HCT116 (cell line): ENCODE measurements around the gene VCAN. TPM values are rescaled to one million over a fixed set of nuclear protein-coding genes. Genes with fewer than 3 reads are reported as not detected.

ENCODE experiments used
- ATAC-seq: fragments of 200-7000 bp; cut with Tn5 transposase; 2 replicates; pipeline ENCODE4 v1.9.1; 2020; ENCODE audit warnings: mild to moderate bottlenecking, moderate library complexity
- BruUV-seq: library from RNA; stranded (reverse); fragments of 400-500 nt; replicated peaks from 2 replicates; lab custom pipeline; 2021; lab: Mats Ljungman, UMichigan
- CTCF ChIA-PET: fragments of 300-600 bp; sonication (Branson Sonifier 250); formaldehyde crosslinking; loops from one replicate; lab custom pipeline; 2021; ENCODE audit warnings: antibody characterized with exemption; lab: Charles Lee
- POLR2A ChIA-PET: fragments of 300-600, 350-600 bp; sonication (Branson Sonifier 250); formaldehyde crosslinking; loops from one replicate; lab custom pipeline; 2021; ENCODE audit warnings: antibody characterized with exemption; lab: Charles Lee
- RAD21 ChIA-PET, 2 experiments: fragments of 300-600 bp; sonication (Branson Sonifier 250); formaldehyde crosslinking; loops; one replicate each; lab custom pipeline; 2023; ENCODE audit warnings: low total read pairs in 2 of 2; ENCODE audit not compliant: uncharacterized antibody in 2 of 2, unreplicated experiment in 2 of 2, low non-redundant PET in 1 of 2; lab: Charles Lee
- DNase-seq: peaks from one replicate; pipeline ENCODE4 v3.0.0-alpha.2; 2010; ENCODE audit warnings: low read depth, low spot score
- H2AFZ ChIP-seq: fragments of 200-600 bp; shearing (Covaris generic), sonication (generic); 2 replicates; pipeline ENCODE4 v1.6.1; 2017; ENCODE audit warnings: low read depth, mixed run types, mixed read lengths, antibody characterized with exemption, low read length; ENCODE audit not compliant: poor library complexity, severe bottlenecking
- H3K27ac ChIP-seq: 2 replicates; pipeline ENCODE4 v1.5.1; 2012; ENCODE audit warnings: low read depth, low read length
- H3K27me3 ChIP-seq: fragments of 200-600 bp; sonication (generic); 2 replicates; pipeline ENCODE4 v1.6.1; 2016; ENCODE audit warnings: mixed run types, low read length, mixed read lengths; ENCODE audit not compliant: insufficient read depth
- H3K36me3 ChIP-seq, 2 experiments: fragments of 200-500 bp in 1 of 2; fragments of 200-600 bp in 1 of 2; sonication (Bioruptor generic) in 1 of 2; sonication (generic) in 1 of 2; 2 replicates each; pipeline versions ENCODE4 v1.5.1 to v1.6.1; 2014 to 2016; ENCODE audit warnings: low read length in 2 of 2, inconsistent platforms in 1 of 2, mixed read lengths in 1 of 2, mixed run types in 1 of 2; ENCODE audit not compliant: insufficient read depth in 2 of 2, control insufficient read depth in 1 of 2
- H3K4me1 ChIP-seq, 2 experiments: fragments of 200-600 bp in 1 of 2; sonication (generic) in 1 of 2; 2 replicates each; pipeline versions ENCODE4 v1.5.1 to v1.6.1; 2012 to 2017; ENCODE audit warnings: low read length in 2 of 2, inconsistent platforms in 1 of 2, mild to moderate bottlenecking in 1 of 2, mixed read lengths in 1 of 2, mixed run types in 1 of 2, moderate library complexity in 1 of 2; ENCODE audit not compliant: insufficient read depth in 2 of 2, control insufficient read depth in 1 of 2
- H3K4me2 ChIP-seq: fragments of 200-600 bp; sonication (generic); 2 replicates; pipeline ENCODE4 v1.6.1; 2017; ENCODE audit warnings: mixed run types, low read length, mixed read lengths
- H3K4me3 ChIP-seq, 2 experiments: fragments of 200-600 bp in 1 of 2; sonication (generic) in 1 of 2; replicated peaks in 1 of 2; 2 replicates each; pipeline ENCODE4 v1.5.1; 2011 to 2016; ENCODE audit warnings: low read length in 2 of 2, control low read depth in 1 of 2, low read depth in 1 of 2, mild to moderate bottlenecking in 1 of 2, mixed read lengths in 1 of 2, mixed run types in 1 of 2
- H3K79me2 ChIP-seq: fragments of 200-600 bp; sonication (generic); 2 replicates; pipeline ENCODE4 v1.6.1; 2017; ENCODE audit warnings: mild to moderate bottlenecking, mixed run types, low read length, moderate library complexity, mixed read lengths; ENCODE audit not compliant: insufficient read depth
- H3K9ac ChIP-seq: fragments of 200-600 bp; sonication (generic); 2 replicates; pipeline ENCODE4 v1.6.1; 2016; ENCODE audit warnings: low read length, mixed read lengths
- H3K9me2 ChIP-seq: fragments of 200-600 bp; sonication (generic), shearing (Covaris generic); 2 replicates; pipeline ENCODE4 v1.6.1; 2017; ENCODE audit warnings: mixed run types, mild to moderate bottlenecking, moderate library complexity; ENCODE audit not compliant: insufficient read depth
- H3K9me3 ChIP-seq, 2 experiments: fragments of 200-500 bp in 1 of 2; fragments of 200-600 bp in 1 of 2; sonication (Bioruptor generic) in 1 of 2; sonication (generic) in 1 of 2; 2 replicates each; pipeline ENCODE4 v1.6.1; 2014 to 2017; ENCODE audit warnings: low read length in 2 of 2, mixed read lengths in 2 of 2, inconsistent platforms in 1 of 2, low read depth in 1 of 2, mild to moderate bottlenecking in 1 of 2, mixed run types in 1 of 2, moderate library complexity in 1 of 2; ENCODE audit not compliant: control insufficient read depth in 1 of 2, insufficient read depth in 1 of 2
- H4K20me1 ChIP-seq: fragments of 200-600 bp; sonication (generic), shearing (Covaris generic); 2 replicates; pipeline ENCODE4 v1.6.1; 2017; ENCODE audit warnings: mixed run types, mild to moderate bottlenecking, moderate library complexity; ENCODE audit not compliant: insufficient read depth
- CBX3 ChIP-seq: IDR thresholded peaks from 2 replicates; pipeline ENCODE4 v1.6.1; 2012; ENCODE audit warnings: low read depth
- CEBPB ChIP-seq: IDR thresholded peaks from 2 replicates; pipeline ENCODE4 v1.6.1; 2012; ENCODE audit warnings: low read depth
- CTCF ChIP-seq, 3 experiments: fragments of 200-600 bp in 1 of 3; sonication (generic) in 1 of 3; IDR thresholded peaks in 2 of 3; conservative IDR thresholded peaks in 1 of 3; 2 replicates each; pipeline ENCODE4 v1.5.1; 2012 to 2017; ENCODE audit warnings: low read depth in 2 of 3, low read length in 2 of 3, antibody characterized with exemption in 1 of 3, borderline replicate concordance in 1 of 3, control low read depth in 1 of 3, mild to moderate bottlenecking in 1 of 3, mixed read lengths in 1 of 3, mixed run types in 1 of 3, moderate library complexity in 1 of 3; ENCODE audit not compliant: insufficient read depth in 1 of 3
- ELF1 ChIP-seq: IDR thresholded peaks from 2 replicates; pipeline ENCODE4 v1.6.1; 2012; ENCODE audit warnings: low read depth, borderline replicate concordance
- EZH2 ChIP-seq: fragments of 200-600 bp; sonication (generic); IDR thresholded peaks from 2 replicates; pipeline ENCODE4 v1.6.1; 2017; ENCODE audit warnings: antibody characterized with exemption, mixed run types
- EZH2phosphoT487 ChIP-seq: fragments of 200-600 bp; IDR thresholded peaks from 2 replicates; pipeline ENCODE4 v1.6.1; 2018; ENCODE audit warnings: antibody characterized with exemption, borderline replicate concordance
- MAX ChIP-seq: IDR thresholded peaks from 2 replicates; pipeline ENCODE4 v1.6.1; 2012
- POLR2A ChIP-seq: IDR thresholded peaks from 2 replicates; pipeline ENCODE4 v1.7.0; 2011; ENCODE audit warnings: borderline replicate concordance; ENCODE audit not compliant: insufficient read depth, insufficient read length; ENCODE audit errors: extremely low read depth
- POLR2AphosphoS5 ChIP-seq: IDR thresholded peaks from 2 replicates; pipeline ENCODE4 v1.6.1; 2011; ENCODE audit warnings: mild to moderate bottlenecking, low read depth, low read length, moderate library complexity
- RAD21 ChIP-seq: IDR thresholded peaks from 2 replicates; pipeline ENCODE4 v1.6.1; 2012; ENCODE audit warnings: low read depth, mild to moderate bottlenecking
- REST ChIP-seq: IDR thresholded peaks from 2 replicates; pipeline ENCODE4 v1.6.1; 2012; ENCODE audit warnings: low read depth
- SP1 ChIP-seq: IDR thresholded peaks from 2 replicates; pipeline ENCODE4 v1.6.1; 2012; ENCODE audit warnings: low read depth
- ZNF274 ChIP-seq: fragments of 200-500 bp; sonication (Bioruptor generic); IDR thresholded peaks from 2 replicates; pipeline ENCODE4 v1.6.1; 2014; ENCODE audit warnings: mild to moderate bottlenecking, low read depth, low read length, inconsistent platforms
- intact Hi-C: fragments of 100-400 bp; cut with micrococcal nuclease; formaldehyde crosslinking; loops from 2 replicates; pipeline ENCODE4 v1.10.0; 2022
- total RNA-seq: library from RNA; stranded (reverse); gene quantifications from one replicate; pipeline ENCODE4 v1.2.1, GENCODE V29; 2021; ENCODE audit not compliant: unreplicated experiment

The VCAN gene
- total RNA-seq, 1 experiment from 2014 or later = 49.9 TPM

GRCh38 chr5:83563631-83564030, 92.1 kb downstream of the VCAN start:
- no TSS peak for BruUV-seq
- CTCF ChIA-PET = interaction anchor here (0.9 to 1.9 kb wide), 4 partner anchors 9 to 1211 kb away, joined by 3 to 7 read pairs (median 4); no protein-coding TSS in a partner anchor

GRCh38 chr5:83564069-83564749, 92.7 kb downstream of the VCAN start:
- Histone ChIP-seq H3K79me2 (no peaks in the 10 kb centered on the region), H3K4me1 (peaks cover 9 to 13% of the 10 kb centered on the region in 2 experiments; a peak in 2 of 4 replicates), H3K9me3 (no peaks in the 10 kb centered on the region), H3K27ac (no peak overlapping the region), H3K4me3 (no peak overlapping the region), H3K4me2 (no peak overlapping the region), H3K27me3 (no peaks in the 10 kb centered on the region), H3K9ac (no peak overlapping the region), H3K9me2 (no peaks in the 10 kb centered on the region), H4K20me1 (no peaks in the 10 kb centered on the region), H2AFZ (peak overlapping the region; percentile 17), H3K36me3 (no peaks in the 10 kb centered on the region)
- peak; percentile 35 for DNase-seq
- intact Hi-C loops = loop anchor here (1.0 to 10.0 kb wide), 7 partner anchors 92 to 1252 kb away; partner anchors contain the start of gene VCAN
- ChIA-PET CTCF (interaction anchor here (0.9 to 1.9 kb wide), 4 partner anchors 923 to 1211 kb away, joined by 3 to 7 read pairs (median 4); no protein-coding TSS in a partner anchor), RAD21 (no interaction called here), POLR2A (no interaction called here)
- BruUV-seq = no TSS peak
- ATAC-seq = peak; percentile 67
- TF ChIP-seq RAD21 (peak; percentile 83), SP1 (no peak), EZH2phosphoT487 (no peak), EZH2 (no peak), ZNF274 (no peak), REST (no peak), CTCF (IDR thresholded peaks at IDR 0.05 in 2 of 3, conservative IDR thresholded peaks at IDR 0.05 in 1 of 3; ENCODE audit: borderline replicate concordance in 1 of 3, insufficient read depth in 1 of 3, low read depth in 2 of 3, low read length in 2 of 3) (peak; percentile 29 to 71 (median 65); a peak in 4 of 6 replicates), CEBPB (0 out of 2 replicates have a peak, but pooled peaks have one; percentile 16), POLR2A (no peak), CBX3 (no peak), POLR2AphosphoS5 (no peak)

More at GRCh38 chr5:83563631-83564030, 92.1 kb downstream of the VCAN start:
- ChIA-PET POLR2A (no interaction called here), RAD21 (no interaction called here)
- H3K4me2 ChIP-seq = no peak overlapping the region
- H3K9me3 ChIP-seq = no peaks in the 10 kb centered on the region
- H2AFZ ChIP-seq = peak overlapping the region; percentile 17
- no peaks in the 10 kb centered on the region for H4K20me1 ChIP-seq
- H3K27me3 ChIP-seq = no peaks in the 10 kb centered on the region
- H3K27ac ChIP-seq = no peak overlapping the region
- intact Hi-C loops = loop anchor here (1.0 to 10.0 kb wide), 7 partner anchors 91 to 1251 kb away; partner anchors contain the start of gene VCAN
- TF ChIP-seq ELF1 (0 out of 2 replicates have a peak, but pooled peaks have one; percentile 8), MAX (no peak)
- no peak overlapping the region for H3K4me3 ChIP-seq
- no peak for ATAC-seq
- no peaks in the 10 kb centered on the region for H3K79me2 ChIP-seq
- H3K4me1 ChIP-seq = peaks cover 9 to 13% of the 10 kb centered on the region in 2 experiments; a peak in 2 of 4 replicates
- no peak overlapping the region for H3K9ac ChIP-seq
- no peaks in the 10 kb centered on the region for H3K9me2 ChIP-seq
- DNase-seq = no peak
- no peaks in the 10 kb centered on the region for H3K36me3 ChIP-seq
